ENCODE data around the gene NTN1. TPM values are rescaled to one million over a fixed set of nuclear protein-coding genes. Genes with fewer than 3 reads are reported as not detected.

NTN1 gene
- total RNA-seq, 2 experiments from 2014 or later: not detected

DNA sequence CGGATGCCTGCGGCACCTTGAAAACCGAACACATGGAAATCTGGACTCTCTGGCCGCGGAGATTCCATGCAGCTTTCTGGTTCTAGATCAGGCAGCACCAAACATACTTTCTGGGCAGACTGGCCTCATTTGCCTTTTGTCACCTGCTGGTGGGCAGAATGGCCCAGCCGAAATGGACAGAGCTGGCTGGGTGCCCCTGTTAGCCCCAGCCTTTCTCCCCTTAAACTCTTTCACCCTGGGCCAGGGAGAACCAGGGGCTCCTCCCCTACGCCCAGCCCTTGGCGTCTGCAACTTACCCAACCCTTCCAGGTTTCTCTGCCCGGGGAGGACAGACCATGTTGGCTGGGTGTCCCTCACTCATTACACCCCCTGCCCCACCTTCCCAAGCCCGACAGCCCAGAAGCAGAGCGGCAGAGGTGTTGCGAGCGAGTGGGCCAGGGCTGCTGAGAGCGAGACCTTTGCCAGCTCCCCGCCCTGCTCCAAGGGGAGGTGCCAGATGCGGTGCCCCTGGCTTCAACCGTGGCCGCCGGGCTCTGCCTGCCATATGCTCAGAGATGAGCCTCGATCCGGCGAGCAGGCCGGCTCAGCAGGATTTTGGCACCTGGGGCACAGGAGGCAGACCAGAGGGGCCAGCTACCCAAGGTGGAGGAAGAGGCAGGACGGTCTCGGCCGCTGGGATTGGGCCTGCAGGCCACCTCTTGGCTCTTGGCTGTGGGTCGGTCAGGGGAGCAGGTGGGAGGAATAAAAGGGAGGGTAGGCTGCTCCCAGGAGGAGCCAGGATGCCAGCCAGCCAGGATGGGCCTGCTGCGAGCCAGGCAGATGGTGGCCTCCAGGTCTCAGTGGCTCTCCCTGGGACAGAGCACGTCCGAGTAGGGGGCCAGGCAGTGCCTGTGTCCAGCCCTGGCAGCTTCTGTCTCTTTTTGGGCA lies 191.3 kb downstream of the NTN1 start:
- Mint-ChIP-seq H3K4me3 (no peak overlapping the region), H3K36me3 (ENCODE audit: low read depth) (peaks cover 5% of the 10 kb centered on the region), H3K27ac (no peak overlapping the region), H3K9me3 (ENCODE audit: insufficient read depth) (peaks cover 17% of the 10 kb centered on the region), H3K27me3 (ENCODE audit: low read depth) (peaks cover 3% of the 10 kb centered on the region), H3K4me1 (ENCODE audit: low read depth) (no peaks in the 10 kb centered on the region)
- ChIA-PET CTCF (no interaction called here), POLR2A (no interaction called here)
- ATAC-seq (no peak), DNase-seq (no peak)

DNA sequence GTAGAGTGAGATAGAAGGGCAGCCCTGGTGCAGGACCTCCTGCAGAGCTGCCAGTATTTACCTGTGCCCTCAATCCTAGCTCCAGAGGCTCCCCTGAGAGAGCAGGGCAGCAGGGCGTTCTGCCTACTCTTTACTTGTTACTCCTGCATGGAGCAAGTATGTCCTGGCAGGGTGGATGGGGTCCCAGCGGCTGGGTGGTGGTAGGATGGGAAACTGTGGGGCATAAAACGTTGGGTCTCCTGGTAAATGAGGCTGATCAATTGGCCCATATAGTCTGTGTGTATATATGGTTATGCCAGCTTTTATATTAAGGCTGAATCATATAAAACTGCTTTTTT lies 192.0 kb downstream of the NTN1 start:
- peaks cover 5% of the 10 kb centered on the region for H3K36me3 Mint-ChIP-seq (ENCODE audit: low read depth)
- no peaks in the 10 kb centered on the region for H3K4me1 Mint-ChIP-seq (ENCODE audit: low read depth)
- H3K4me3 Mint-ChIP-seq: no peak overlapping the region
- no peak for ATAC-seq
- H3K27ac Mint-ChIP-seq: no peak overlapping the region
- H3K9me3 Mint-ChIP-seq (ENCODE audit: insufficient read depth): peaks cover 17% of the 10 kb centered on the region
- no peak for DNase-seq
- peaks cover 3% of the 10 kb centered on the region for H3K27me3 Mint-ChIP-seq (ENCODE audit: low read depth)
- ChIA-PET POLR2A (no interaction called here), CTCF (no interaction called here)

DNA sequence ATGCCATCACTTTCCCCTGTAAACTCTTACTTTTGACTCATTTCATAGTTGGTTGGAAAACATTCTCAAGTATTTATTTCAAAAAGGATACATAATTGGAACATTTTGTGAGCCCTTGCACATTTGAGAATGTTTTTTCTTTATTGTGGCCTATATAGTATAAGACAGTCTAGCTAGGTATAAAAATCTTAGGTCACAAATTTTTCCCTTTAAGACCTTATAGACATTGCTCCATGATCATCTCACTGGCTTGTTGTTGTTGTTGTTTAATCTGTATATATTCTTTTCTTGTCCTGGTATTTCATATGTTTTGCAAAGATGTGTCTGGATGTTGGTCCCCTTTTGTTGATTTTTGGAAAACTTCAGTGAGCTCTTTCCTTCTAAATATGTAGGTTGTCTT lies 194.2 kb downstream of the NTN1 start:
- no peaks in the 10 kb centered on the region for H3K4me1 Mint-ChIP-seq (ENCODE audit: low read depth)
- ChIA-PET CTCF (interaction anchor here (0.6 to 1.7 kb wide), 2 partner anchors 74 to 100 kb away, joined by 3 to 6 read pairs; no protein-coding TSS in a partner anchor), POLR2A (interaction anchor here (1.0 kb wide), 1 partner anchor 251 kb away, joined by 4 read pairs; no protein-coding TSS in a partner anchor)
- H3K4me3 Mint-ChIP-seq: no peak overlapping the region
- H3K9me3 Mint-ChIP-seq (ENCODE audit: insufficient read depth): peaks cover 17% of the 10 kb centered on the region
- no peak overlapping the region for H3K27ac Mint-ChIP-seq
- peaks cover 3% of the 10 kb centered on the region for H3K27me3 Mint-ChIP-seq (ENCODE audit: low read depth)
- peaks cover 5% of the 10 kb centered on the region for H3K36me3 Mint-ChIP-seq (ENCODE audit: low read depth)
- ATAC-seq (no peak), DNase-seq (no peak)

DNA sequence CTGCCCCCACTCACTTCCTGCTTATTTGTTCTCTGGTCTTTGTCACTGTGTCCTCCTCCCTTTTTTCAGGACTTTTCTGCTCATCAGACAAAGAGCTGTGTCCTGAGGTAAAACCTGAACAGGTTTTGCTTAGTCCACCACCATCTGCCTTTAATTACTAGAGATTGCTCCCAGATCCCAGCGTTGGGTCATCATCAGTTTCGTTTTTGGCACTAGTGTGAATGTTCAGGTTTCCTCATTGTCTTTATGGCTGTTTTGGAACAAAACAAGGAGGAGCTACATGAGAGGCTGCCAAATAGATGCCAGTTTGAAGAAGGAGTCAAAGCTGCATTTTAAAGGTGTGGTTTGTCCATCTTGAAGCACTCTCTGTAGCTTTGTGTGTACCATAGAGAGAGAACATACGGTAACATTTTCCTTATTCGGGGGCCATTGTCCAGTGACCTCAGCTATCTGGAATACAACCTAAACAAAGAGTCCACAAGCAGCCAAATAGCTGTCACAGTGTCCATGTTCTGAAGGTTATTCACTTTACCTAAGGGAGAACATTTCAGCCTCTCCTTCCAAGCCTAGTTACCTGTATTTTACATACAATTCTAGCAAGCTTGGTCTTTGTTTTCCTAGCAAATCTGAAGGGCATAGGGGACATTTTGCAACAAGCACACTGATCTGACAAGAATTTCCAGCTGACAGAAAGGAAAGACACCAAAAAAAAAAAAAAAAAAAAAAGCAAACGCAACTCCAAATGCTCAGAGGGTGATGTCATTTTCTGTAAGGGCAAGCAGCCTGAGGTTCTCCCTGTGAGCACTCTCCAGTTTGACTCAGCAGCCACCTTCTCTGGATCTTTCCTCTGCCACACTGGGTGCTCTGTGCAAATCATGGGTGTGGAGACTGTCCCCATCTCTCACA lies 196.1 kb downstream of the NTN1 start:
- Mint-ChIP-seq H3K9me3 (ENCODE audit: insufficient read depth) (peaks cover 17% of the 10 kb centered on the region), H3K4me3 (no peak overlapping the region), H3K27ac (no peak overlapping the region), H3K36me3 (ENCODE audit: low read depth) (peaks cover 5% of the 10 kb centered on the region), H3K27me3 (ENCODE audit: low read depth) (peaks cover 3% of the 10 kb centered on the region), H3K4me1 (ENCODE audit: low read depth) (no peaks in the 10 kb centered on the region)
- no peak for ATAC-seq
- ChIA-PET POLR2A (no interaction called here), CTCF (no interaction called here)
- no peak for DNase-seq

DNA sequence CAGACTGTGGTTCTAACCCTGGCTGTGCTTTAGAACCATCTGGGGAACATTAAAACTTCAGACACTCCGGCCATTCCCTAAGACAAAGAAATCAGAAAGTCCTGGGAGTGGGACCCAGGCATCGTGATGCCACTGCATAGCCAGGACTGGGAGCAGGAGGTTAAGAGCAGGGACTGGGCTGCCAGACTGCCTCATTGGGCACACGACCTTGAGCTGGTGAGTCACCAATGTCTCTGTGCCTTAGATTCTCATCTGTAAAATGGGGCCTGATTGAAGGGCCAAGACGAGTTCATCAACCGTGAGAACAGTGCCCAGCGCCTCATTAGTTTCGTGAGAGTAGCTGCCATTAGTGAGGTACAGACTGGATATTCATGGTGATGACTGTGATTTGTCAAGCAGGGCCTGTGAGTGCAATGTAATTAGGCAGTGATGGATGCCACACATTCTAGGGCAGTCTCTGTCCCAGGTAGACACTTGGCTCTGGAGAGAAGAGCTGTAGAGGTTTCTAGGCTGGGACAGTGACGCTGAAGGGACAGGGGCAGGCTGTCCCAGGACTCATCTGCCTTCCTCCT lies 196.8 kb downstream of the NTN1 start:
- H3K4me3 Mint-ChIP-seq: no peak overlapping the region
- peaks cover 3% of the 10 kb centered on the region for H3K27me3 Mint-ChIP-seq (ENCODE audit: low read depth)
- DNase-seq (no peak), ATAC-seq (no peak)
- POLR2A ChIA-PET: no interaction called here
- H3K4me1 Mint-ChIP-seq (ENCODE audit: low read depth): no peaks in the 10 kb centered on the region
- H3K9me3 Mint-ChIP-seq (ENCODE audit: insufficient read depth): peaks cover 17% of the 10 kb centered on the region
- H3K27ac Mint-ChIP-seq: no peak overlapping the region
- CTCF ChIA-PET: no interaction called here
- peaks cover 5% of the 10 kb centered on the region for H3K36me3 Mint-ChIP-seq (ENCODE audit: low read depth)

DNA sequence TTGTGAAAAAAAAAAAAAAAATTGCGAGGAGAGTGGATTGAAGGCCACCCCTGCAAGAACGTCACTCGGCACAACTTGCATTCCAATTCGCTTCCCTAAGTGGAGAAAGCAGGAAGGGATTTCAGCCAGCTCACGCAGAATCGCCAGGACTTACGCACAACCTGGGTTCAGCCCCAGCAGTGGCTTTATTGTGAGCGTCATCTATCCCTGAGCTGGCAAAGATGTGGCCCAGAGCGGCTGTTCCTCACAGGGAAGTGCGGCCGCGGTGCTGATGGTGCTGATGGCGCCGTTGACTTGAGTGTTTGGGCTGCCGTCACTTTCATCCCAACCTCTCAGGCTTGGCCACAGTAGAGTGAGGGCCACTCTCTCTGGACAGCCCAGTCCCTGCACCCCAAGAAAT lies 197.6 kb downstream of the NTN1 start:
- Mint-ChIP-seq H3K27me3 (ENCODE audit: low read depth) (no peaks in the 10 kb centered on the region), H3K9me3 (ENCODE audit: insufficient read depth) (peaks cover 17% of the 10 kb centered on the region), H3K36me3 (ENCODE audit: low read depth) (peaks cover 5% of the 10 kb centered on the region), H3K4me1 (ENCODE audit: low read depth) (no peaks in the 10 kb centered on the region), H3K4me3 (no peak overlapping the region), H3K27ac (no peak overlapping the region)
- ChIA-PET POLR2A (no interaction called here), CTCF (no interaction called here)
- ATAC-seq: no peak
- DNase-seq: no peak

DNA sequence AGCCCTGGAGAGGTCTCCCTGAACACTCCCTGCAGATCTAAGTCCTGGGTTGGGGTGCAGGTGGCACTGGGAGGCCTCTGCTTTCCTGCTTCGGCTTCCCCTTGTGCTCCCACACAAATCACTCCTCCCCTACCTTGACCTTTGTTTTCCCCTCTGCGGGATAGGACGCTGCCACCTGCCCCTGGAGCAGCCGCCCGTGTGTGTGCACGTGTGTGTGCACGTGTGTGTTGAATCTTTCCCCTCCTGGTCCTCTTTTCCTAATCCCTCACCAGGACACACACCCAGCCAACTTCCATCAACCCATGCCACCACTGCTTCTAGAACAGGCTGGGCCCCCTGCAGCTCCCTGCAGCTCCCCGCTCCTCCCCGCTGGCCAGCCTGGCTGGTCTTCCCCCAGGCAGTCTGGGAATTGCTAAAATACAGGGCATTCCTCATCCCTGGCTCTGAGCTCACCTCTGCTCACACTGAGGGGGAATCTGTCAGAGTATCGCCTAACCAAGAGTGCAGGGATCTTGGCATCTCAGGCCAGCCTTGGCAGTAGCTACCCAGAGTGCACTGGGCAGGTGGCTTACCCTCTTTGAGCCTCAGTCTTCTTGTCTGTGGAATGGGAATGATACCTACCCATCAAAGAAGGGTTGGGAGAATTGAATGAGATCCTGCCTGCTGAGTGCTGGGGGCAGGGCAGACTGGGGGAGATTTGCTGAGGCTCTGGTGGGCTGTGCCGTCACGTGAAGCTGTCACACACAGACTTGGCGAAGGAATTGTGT lies 198.5 kb downstream of the NTN1 start:
- DNase-seq (no peak), ATAC-seq (no peak)
- Mint-ChIP-seq H3K27ac (no peak overlapping the region), H3K4me1 (ENCODE audit: low read depth) (no peaks in the 10 kb centered on the region), H3K4me3 (no peak overlapping the region), H3K27me3 (ENCODE audit: low read depth) (no peaks in the 10 kb centered on the region), H3K36me3 (ENCODE audit: low read depth) (peaks cover 5% of the 10 kb centered on the region), H3K9me3 (ENCODE audit: insufficient read depth) (peaks cover 17% of the 10 kb centered on the region)
- CTCF ChIA-PET: no interaction called here
- POLR2A ChIA-PET: no interaction called here

DNA sequence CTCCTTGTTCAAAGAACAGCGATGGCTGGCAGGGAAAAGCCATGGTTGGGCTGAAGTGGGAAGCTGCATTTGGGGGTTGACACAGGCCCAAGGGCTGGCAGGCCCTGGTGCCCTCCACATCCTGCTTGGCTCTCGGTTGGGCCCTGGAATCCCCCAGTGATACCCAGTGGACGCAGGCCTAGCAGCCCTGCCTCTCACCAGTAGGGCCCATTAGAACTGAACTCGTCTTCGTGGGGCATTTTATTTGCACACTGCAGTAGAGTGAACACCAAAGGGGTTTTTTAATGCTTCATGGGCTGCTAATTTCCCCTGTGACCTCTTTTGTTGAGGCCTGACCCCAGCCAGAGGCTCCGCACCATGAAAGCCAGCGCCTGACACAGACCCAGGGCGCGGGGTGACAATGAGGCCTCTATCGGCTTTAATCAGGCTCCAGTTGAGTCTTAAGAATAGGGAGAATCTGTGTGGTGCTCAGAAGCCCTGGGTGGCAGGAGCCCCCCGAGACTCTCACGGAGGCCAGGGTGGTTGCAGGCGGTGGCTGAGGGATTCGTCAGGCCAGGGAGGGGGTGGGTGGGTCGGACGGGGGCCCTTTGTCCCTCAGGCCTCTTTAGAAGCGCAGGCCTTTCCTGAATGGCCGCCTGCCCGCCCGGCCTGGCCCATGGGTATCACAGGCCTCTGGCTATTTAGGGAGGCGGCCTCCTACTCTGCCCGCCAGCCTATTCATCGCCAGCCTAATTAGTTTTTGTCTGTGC lies 199.3 kb downstream of the NTN1 start:
- DNase-seq: no peak
- Mint-ChIP-seq H3K4me1 (ENCODE audit: low read depth) (no peaks in the 10 kb centered on the region), H3K27ac (no peak overlapping the region), H3K9me3 (ENCODE audit: insufficient read depth) (peaks cover 12% of the 10 kb centered on the region), H3K36me3 (ENCODE audit: low read depth) (peaks cover 5% of the 10 kb centered on the region), H3K4me3 (no peak overlapping the region), H3K27me3 (ENCODE audit: low read depth) (no peaks in the 10 kb centered on the region)
- CTCF ChIA-PET: no interaction called here
- POLR2A ChIA-PET: no interaction called here
- no peak for ATAC-seq

DNA sequence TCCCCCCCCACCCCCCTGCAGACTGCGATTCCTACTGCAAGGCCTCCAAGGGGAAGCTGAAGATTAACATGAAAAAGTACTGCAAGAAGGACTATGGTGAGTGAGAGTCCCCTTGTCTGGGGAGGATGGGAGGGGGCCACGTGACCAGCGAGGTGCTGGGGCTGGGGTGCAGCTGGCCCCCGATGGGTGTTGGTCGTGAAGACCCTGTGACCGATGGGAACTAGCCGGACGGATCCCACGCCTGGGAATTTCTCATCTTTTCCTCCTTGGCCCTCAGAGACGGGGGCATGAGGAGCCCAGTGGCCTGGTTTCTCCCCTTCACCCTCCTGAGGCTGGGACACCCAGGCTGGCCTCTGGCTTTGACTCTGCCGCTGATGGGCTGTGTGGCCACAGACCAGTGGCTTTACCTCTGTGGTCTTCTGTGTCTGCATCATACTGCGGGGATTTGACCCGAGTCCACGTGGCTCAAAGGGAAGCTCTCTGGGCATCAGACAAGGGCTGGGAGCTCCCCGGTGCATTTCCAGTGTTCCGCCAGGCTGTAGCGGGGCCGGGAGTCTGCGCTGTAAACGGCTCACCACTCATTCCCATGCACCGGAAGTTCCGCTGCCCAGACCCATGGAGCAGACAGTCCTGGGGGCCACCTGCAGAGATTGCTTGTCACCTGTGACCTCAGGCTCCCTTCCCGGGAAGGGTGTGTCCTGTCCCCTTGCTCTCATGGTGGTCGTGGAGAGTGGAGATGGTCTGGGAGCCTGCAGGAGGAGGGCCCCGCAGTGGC lies 200.0 kb downstream of the NTN1 start:
- ATAC-seq (no peak), DNase-seq (no peak)
- H3K4me3 Mint-ChIP-seq: no peak overlapping the region
- no peaks in the 10 kb centered on the region for H3K27me3 Mint-ChIP-seq (ENCODE audit: low read depth)
- H3K9me3 Mint-ChIP-seq (ENCODE audit: insufficient read depth): peaks cover 8% of the 10 kb centered on the region
- H3K4me1 Mint-ChIP-seq (ENCODE audit: low read depth): no peaks in the 10 kb centered on the region
- H3K27ac Mint-ChIP-seq: no peak overlapping the region
- CTCF ChIA-PET: no interaction called here
- POLR2A ChIA-PET: no interaction called here
- H3K36me3 Mint-ChIP-seq (ENCODE audit: low read depth): no peaks in the 10 kb centered on the region

DNA sequence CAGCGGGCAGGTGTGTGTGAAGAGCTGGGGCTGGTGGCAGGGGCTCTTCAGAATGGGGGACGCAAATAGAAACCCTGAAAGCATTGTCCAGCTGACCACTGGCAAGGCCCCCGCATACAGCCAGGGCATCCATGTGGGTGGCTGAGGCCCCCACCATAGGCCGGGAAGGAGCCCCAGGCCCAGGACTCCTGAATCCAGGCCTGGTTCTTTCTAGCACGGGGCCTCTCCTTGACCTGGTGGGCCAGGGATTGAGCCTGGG lies 200.5 kb downstream of the NTN1 start:
- no peak for DNase-seq
- Mint-ChIP-seq H3K4me1 (ENCODE audit: low read depth) (no peaks in the 10 kb centered on the region), H3K4me3 (no peak overlapping the region), H3K36me3 (ENCODE audit: low read depth) (no peaks in the 10 kb centered on the region), H3K27ac (no peak overlapping the region), H3K9me3 (ENCODE audit: insufficient read depth) (peaks cover 8% of the 10 kb centered on the region), H3K27me3 (ENCODE audit: low read depth) (no peaks in the 10 kb centered on the region)
- ChIA-PET POLR2A (no interaction called here), CTCF (no interaction called here)
- no peak for ATAC-seq

DNA sequence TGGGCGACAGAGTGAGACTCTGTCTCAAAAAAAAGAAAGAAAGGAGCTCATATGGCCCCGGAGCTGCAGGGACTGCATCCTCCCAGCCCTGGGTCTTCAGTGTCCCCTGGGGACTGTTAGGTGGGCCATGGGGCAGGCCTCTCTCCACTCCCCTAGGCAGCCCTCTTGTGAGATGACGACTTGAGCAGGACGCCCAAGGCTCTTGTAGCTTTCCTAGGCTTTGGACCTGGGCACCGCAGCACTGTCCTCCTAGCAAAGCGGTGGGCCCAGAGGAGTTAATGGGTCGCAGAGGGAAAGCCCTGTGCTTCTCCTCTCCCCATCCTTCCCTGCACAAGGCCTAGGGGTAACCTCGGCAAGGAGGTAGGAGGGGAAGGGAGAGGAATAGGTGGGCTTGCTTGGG lies 202.2 kb downstream of the NTN1 start:
- Mint-ChIP-seq H3K4me3 (no peak overlapping the region), H3K36me3 (ENCODE audit: low read depth) (no peaks in the 10 kb centered on the region), H3K27ac (no peak overlapping the region), H3K9me3 (ENCODE audit: insufficient read depth) (no peaks in the 10 kb centered on the region), H3K4me1 (ENCODE audit: low read depth) (no peaks in the 10 kb centered on the region), H3K27me3 (ENCODE audit: low read depth) (no peaks in the 10 kb centered on the region)
- DNase-seq (no peak), ATAC-seq (no peak)
- ChIA-PET POLR2A (no interaction called here), CTCF (no interaction called here)

Measured in activated CD8-positive, alpha-beta T cell treated with anti-CD3 and anti-CD28 coated beads, Interleukin-2, amount 10 ng/mL, durations not matched to agents 7 days and 5 days (primary cell).